Gastroesophageal sphincter (tissue), 4 donors: ENCODE data around the gene LGALS9. TPM values are rescaled to one million over a fixed set of nuclear protein-coding genes. Genes with fewer than 3 reads are reported as not detected.
"Not testable (repeated sequence)": the region's sequence is repeated elsewhere in the genome, so short reads cannot be mapped to it uniquely, and the experiment has no call there.

Source experiments
- ATAC-seq: fragments of 150-250 bp; one replicate; pipeline ENCODE4 v1.9.1; 2016; ENCODE audit warnings: mild to moderate bottlenecking, moderate library complexity
- H3K27ac ChIP-seq, 4 donors: fragments of 200-600 bp; sonication (generic) in 3 of 4; 1 replicate in 3 of 4; 2 replicates in 1 of 4; pipeline ENCODE4 v1.5.1; 2016 to 2019
- H3K27me3 ChIP-seq: fragments of 200-600 bp; sonication (generic); one replicate; pipeline ENCODE4 v1.5.1; 2019
- H3K36me3 ChIP-seq, 2 donors: fragments of 200-600 bp; sonication (generic); one replicate each; pipeline ENCODE4 v1.5.1; 2019; ENCODE audit warnings: control low read depth in 1 of 2
- H3K4me1 ChIP-seq, 3 donors: fragments of 200-600 bp; sonication (generic); 1 replicate in 2 of 3; 2 replicates in 1 of 3; pipeline ENCODE4 v1.5.1; 2016 to 2019; ENCODE audit warnings: control low read depth in 2 of 3
- H3K4me3 ChIP-seq, 2 donors: fragments of 200-600 bp; sonication (generic); one replicate each; pipeline ENCODE4 v1.5.1; 2019; ENCODE audit warnings: mild to moderate bottlenecking in 1 of 2, moderate library complexity in 1 of 2
- H3K9me3 ChIP-seq, 3 donors: fragments of 200-600 bp; sonication (generic); one replicate each; pipeline ENCODE4 v1.5.1; 2017 to 2019; ENCODE audit warnings: control low read depth in 2 of 3
- EP300 ChIP-seq: sonication (generic); formaldehyde crosslinking; IDR thresholded peaks from one replicate; pipeline ENCODE4 v1.6.1; 2017; ENCODE audit warnings: antibody characterized with exemption, mild to moderate bottlenecking
- POLR2A ChIP-seq, 2 donors: fragments of 450-650 bp; IDR thresholded peaks; one replicate each; pipeline ENCODE4 v1.6.1; 2017; ENCODE audit warnings: antibody characterized with exemption in 2 of 2, mild to moderate bottlenecking in 2 of 2, moderate library complexity in 1 of 2
- POLR2AphosphoS5 ChIP-seq: sonication (generic); formaldehyde crosslinking; IDR thresholded peaks from one replicate; pipeline ENCODE4 v1.6.1; 2017; ENCODE audit warnings: antibody characterized with exemption
- WGBS, 2 donors: methylation state at CpG; one replicate each; pipeline ENCODE4 v1.1.5; 2018; ENCODE audit warnings: low coverage in 1 of 2; 5-methylcytosine and 5-hydroxymethylcytosine counted together
- total RNA-seq, 4 donors: library from RNA; depleted of rRNA; stranded (reverse); fragments of >200 nt; gene quantifications; one replicate each; pipeline ENCODE4 v1.1.0, GENCODE V29; 2016
- TF ChIP-seq, protein P1 (sequence below), 4 experiments: fragments of 200-600 bp in 2 of 4; fragments of 450-650 bp in 2 of 4; sonication (generic) in 1 of 4; IDR thresholded peaks; one replicate each; pipeline ENCODE4 v1.5.1; 2017 to 2019; ENCODE audit warnings: antibody characterized with exemption in 4 of 4, mild to moderate bottlenecking in 2 of 4, moderate library complexity in 2 of 4

The LGALS9 gene
- total RNA-seq, 4 donors from 2014 or later, result 8.7 to 62.0 (median 27.2) TPM

DNA sequence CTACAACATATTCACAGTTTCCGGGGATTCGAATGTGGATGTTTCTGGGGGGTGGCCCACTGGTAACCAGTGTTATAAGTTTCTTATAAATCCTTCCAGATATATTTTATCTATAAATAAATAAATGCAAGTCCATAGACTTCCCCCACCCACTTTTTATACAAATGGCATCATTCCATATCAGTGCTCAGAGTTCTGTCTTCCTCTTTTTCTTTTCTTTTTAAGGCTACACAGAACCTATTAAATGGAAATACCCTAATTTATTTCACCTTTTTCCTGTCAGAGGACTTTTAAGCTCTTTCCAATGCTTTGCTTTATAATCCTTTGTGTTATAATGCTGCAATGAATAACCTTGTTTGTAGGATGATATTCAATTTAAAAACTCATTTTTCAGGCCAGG, 3.8 kb downstream of the LGALS9 start:
- Histone ChIP-seq H3K27ac (no peak overlapping the region), H3K4me1 (peaks cover 0 to 29% (median 15%) of the 10 kb centered on the region in 3 donors), H3K36me3 (peaks cover 0 to 13% of the 10 kb centered on the region in 2 donors), H3K9me3 (no peaks in the 10 kb centered on the region), H3K27me3 (no peaks in the 10 kb centered on the region), H3K4me3 (no peak overlapping the region)
- ATAC-seq, result no peak
- 82 to 83% methylated on average over 1 to 2 of the region's 2 CpGs for WGBS, 2 donors
- TF ChIP-seq, protein P1, sequence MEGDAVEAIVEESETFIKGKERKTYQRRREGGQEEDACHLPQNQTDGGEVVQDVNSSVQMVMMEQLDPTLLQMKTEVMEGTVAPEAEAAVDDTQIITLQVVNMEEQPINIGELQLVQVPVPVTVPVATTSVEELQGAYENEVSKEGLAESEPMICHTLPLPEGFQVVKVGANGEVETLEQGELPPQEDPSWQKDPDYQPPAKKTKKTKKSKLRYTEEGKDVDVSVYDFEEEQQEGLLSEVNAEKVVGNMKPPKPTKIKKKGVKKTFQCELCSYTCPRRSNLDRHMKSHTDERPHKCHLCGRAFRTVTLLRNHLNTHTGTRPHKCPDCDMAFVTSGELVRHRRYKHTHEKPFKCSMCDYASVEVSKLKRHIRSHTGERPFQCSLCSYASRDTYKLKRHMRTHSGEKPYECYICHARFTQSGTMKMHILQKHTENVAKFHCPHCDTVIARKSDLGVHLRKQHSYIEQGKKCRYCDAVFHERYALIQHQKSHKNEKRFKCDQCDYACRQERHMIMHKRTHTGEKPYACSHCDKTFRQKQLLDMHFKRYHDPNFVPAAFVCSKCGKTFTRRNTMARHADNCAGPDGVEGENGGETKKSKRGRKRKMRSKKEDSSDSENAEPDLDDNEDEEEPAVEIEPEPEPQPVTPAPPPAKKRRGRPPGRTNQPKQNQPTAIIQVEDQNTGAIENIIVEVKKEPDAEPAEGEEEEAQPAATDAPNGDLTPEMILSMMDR (IDR thresholded peaks at IDR 0.05), result no peak
- TF ChIP-seq POLR2AphosphoS5 (no peak), EP300 (no peak), POLR2A (IDR thresholded peaks at IDR 0.05) (no peak)

DNA sequence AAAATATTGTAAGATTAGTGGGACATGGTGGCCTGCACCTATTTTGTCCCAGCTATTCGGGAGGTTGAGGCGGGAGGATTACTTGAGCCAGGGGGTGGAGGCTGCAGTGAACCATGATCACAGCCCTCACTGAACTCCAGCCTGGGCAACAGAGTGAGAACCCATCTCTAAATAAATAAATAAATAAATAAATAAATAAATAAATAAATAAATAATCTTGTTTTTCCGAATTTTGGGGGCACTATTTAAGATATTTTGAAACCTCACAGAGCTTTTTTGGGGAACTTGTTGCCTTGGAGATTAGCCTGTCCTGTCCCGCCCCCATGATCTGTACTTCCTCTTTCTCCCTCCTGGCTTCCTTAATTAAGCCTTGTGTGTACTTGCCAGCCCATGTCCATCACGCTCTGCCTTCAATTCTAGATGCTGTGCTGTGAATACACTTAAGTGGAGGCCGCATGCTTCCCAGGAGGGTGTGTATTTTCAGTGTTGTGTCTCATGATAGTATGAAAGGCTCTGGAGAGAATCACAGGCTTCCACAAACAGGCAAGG, 4.4 kb downstream of the LGALS9 start:
- H3K4me1 ChIP-seq, result peaks cover 0 to 29% (median 15%) of the 10 kb centered on the region in 3 donors
- no peak for ATAC-seq
- WGBS, 2 donors, result 88 to 89% methylated on average over 2 to 6 of the region's 6 CpGs

DNA sequence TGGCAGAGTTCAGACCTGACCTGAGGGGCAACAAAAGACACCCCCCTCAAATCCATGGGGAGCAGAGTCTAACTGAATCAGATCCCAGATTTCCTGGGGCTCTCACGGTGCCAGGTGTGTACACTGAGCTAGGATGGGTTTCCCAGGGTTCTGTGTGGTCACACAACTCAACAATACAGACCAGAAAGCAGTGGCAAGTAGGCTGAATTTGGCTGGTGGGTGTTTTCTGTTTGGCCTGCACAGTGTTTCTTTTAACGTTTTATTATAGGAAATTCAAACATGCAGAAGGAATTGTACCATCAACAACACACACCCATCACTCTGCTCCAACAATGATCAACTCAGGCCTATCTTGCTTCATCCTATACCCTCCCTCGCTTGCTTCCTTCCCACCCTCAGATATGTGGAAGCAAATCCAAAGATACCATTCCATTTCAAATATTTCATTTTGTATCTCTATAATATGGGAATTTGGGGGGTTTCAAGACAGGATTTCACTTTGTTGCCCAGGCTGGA, 5.1 kb downstream of the LGALS9 start:
- WGBS, 2 donors, result 86 to 90% methylated on average over 2 to 3 of the region's 3 CpGs
- Histone ChIP-seq H3K36me3 (peaks cover 0 to 21% of the 10 kb centered on the region in 2 donors), H3K4me1 (peaks cover 0 to 29% (median 15%) of the 10 kb centered on the region in 3 donors)
- H3K27ac ChIP-seq, ATAC-seq, H3K4me3 ChIP-seq, H3K27me3 ChIP-seq, H3K9me3 ChIP-seq: not testable (repeated sequence)

More for the DNA sequence above, 4.4 kb downstream of the LGALS9 start:
- H3K27ac ChIP-seq, result no peak overlapping the region
- H3K36me3 ChIP-seq, result peaks cover 0 to 16% of the 10 kb centered on the region in 2 donors
- H3K4me3 ChIP-seq, result no peak overlapping the region
- no peaks in the 10 kb centered on the region for H3K27me3 ChIP-seq
- TF ChIP-seq, protein P1 (IDR thresholded peaks at IDR 0.05), result no peak
- TF ChIP-seq EP300 (no peak), POLR2AphosphoS5 (no peak), POLR2A (IDR thresholded peaks at IDR 0.05) (no peak)
- H3K9me3 ChIP-seq, result no peaks in the 10 kb centered on the region

- no CpG with 5 or more reads among the region's 7 CpGs for whole genome bisulfite sequencing, 2 donors
- peaks cover 0 to 21% of the 10 kb centered on the region in 2 donors for H3K36me3 ChIP-seq
- H3K4me1 ChIP-seq, result peaks cover 0 to 17% (median 15%) of the 10 kb centered on the region in 3 donors
- ATAC-seq, H3K27ac ChIP-seq, H3K27me3 ChIP-seq, H3K4me3 ChIP-seq, H3K9me3 ChIP-seq: not testable (repeated sequence)
These were observed 6.8 kb downstream of the LGALS9 start for GRCh38 chr17:27637818-27638217.

DNA sequence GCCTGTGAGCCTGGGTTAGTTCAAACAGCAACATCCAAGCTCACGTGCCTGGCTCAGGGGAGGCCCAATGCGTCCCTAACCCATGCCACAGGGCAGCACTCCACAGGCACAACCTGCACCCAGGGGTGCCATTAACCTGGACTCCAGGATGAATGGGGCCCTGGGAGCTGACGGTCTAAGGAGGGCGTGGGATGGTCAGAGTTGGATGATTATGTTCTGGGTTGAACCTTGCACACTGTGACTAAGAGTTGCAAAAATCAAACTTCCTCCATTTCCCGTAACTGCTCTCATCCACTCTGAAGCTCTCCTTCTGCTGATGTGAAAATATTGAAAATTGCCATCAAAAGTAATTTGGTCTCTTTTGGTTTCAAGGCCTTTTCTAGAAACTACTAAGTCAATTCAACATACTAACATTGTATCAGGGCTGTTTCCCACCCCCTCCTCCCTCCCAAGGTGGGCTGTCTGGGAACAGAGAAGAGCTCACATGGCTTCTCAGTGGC, 7.5 kb downstream of the LGALS9 start:
- ATAC-seq, H3K27me3 ChIP-seq, H3K27ac ChIP-seq, H3K4me3 ChIP-seq, H3K9me3 ChIP-seq: not testable (repeated sequence)
- WGBS, 2 donors, result 100% methylated on average over 1 of the region's 5 CpGs; no CpG with 5 or more reads in 1 of the 2 donors
- H3K4me1 ChIP-seq, result peaks cover 0 to 11% (median 9%) of the 10 kb centered on the region in 3 donors
- peaks cover 0 to 21% of the 10 kb centered on the region in 2 donors for H3K36me3 ChIP-seq

GRCh38 chr17:27640790-27641189, 9.8 kb downstream of the LGALS9 start:
- no peaks in the 10 kb centered on the region for H3K9me3 ChIP-seq
- WGBS, 2 donors, result 76 to 100% methylated on average over 1 to 4 of the region's 4 CpGs
- H3K4me3 ChIP-seq, result no peak overlapping the region
- no peak overlapping the region for H3K27ac ChIP-seq
- no peaks in the 10 kb centered on the region for H3K4me1 ChIP-seq
- no peaks in the 10 kb centered on the region for H3K27me3 ChIP-seq
- H3K36me3 ChIP-seq, result peaks cover 0 to 21% of the 10 kb centered on the region in 2 donors
- ATAC-seq, result no peak
- TF ChIP-seq POLR2A (IDR thresholded peaks at IDR 0.05) (no peak), EP300 (no peak), POLR2AphosphoS5 (no peak)
- TF ChIP-seq, protein P1 (IDR thresholded peaks at IDR 0.05), result no peak
